Measurements from ENCODE around the gene NAGLU.
"Not testable (repeated sequence)": the region's sequence is repeated elsewhere in the genome, so short reads cannot be mapped to it uniquely, and the experiment has no call there.

NAGLU gene

GRCh38 chr17:42521666-42522262, 14.3 kb upstream of the NAGLU start:
- no peak for DNase-seq

- DNase-seq: no peak
Observed at GRCh38 chr17:42522263-42522790, 13.7 kb upstream of the NAGLU start.

- no peak for DNase-seq
Observed at GRCh38 chr17:42522798-42523278, 13.2 kb upstream of the NAGLU start.

GRCh38 chr17:42525221-42525620, 10.8 kb upstream of the NAGLU start:
- no peak for DNase-seq

GRCh38 chr17:42526031-42526444, 10.0 kb upstream of the NAGLU start:
- DNase-seq: no peak

GRCh38 chr17:42527932-42528331, 8.1 kb upstream of the NAGLU start:
- DNase-seq: no peak

GRCh38 chr17:42529061-42529460, 7.0 kb upstream of the NAGLU start:
- DNase-seq: no peak

GRCh38 chr17:42530952-42531454, 5.0 kb upstream of the NAGLU start:
- DNase-seq: no peak

GRCh38 chr17:42531455-42532354, 4.3 kb upstream of the NAGLU start:
- DNase-seq: peak; percentile 66

GRCh38 chr17:42535155-42536047, 640 bp upstream of the NAGLU start:
- DNase-seq: no peak

- DNase-seq: peak; percentile 92
Observed at GRCh38 chr17:42536372-42537155, 523 bp downstream of the NAGLU start.

- no peak for DNase-seq
Observed at GRCh38 chr17:42537156-42537805, 1.2 kb downstream of the NAGLU start.

GRCh38 chr17:42537826-42538451, 1.9 kb downstream of the NAGLU start:
- DNase-seq: no peak

- DNase-seq: no peak
Observed at GRCh38 chr17:42538482-42538881, 2.4 kb downstream of the NAGLU start.

- DNase-seq: not testable (repeated sequence)
Observed at GRCh38 chr17:42540558-42540957, 4.5 kb downstream of the NAGLU start.

- no peak for DNase-seq
Observed at GRCh38 chr17:42541041-42541833, 5.2 kb downstream of the NAGLU start.

GRCh38 chr17:42543190-42544079, 7.4 kb downstream of the NAGLU start:
- DNase-seq: peak; percentile 61

- no peak for DNase-seq
Observed at GRCh38 chr17:42544874-42545283, 8.8 kb downstream of the NAGLU start.

All from right hindlimb (tissue), 1 donor.